PC-9 (cell line): Measurements from ENCODE around the gene CARMIL1. TPM values are rescaled to one million over a fixed set of nuclear protein-coding genes. Genes with fewer than 3 reads are reported as not detected.
A peak's percentile ranks its signal among the peaks of the same experiment; 100 is the strongest.

Experiments used
- BruUV-seq: library from RNA; stranded (reverse); fragments of 400-500 nt; replicated peaks from 2 replicates; lab custom pipeline; 2021; lab: Mats Ljungman, UMichigan
- CTCF ChIA-PET: fragments of 300-600 bp; sonication (Branson Sonifier 250); formaldehyde crosslinking; loops from one replicate; lab custom pipeline; 2022; ENCODE audit warnings: antibody characterized with exemption; lab: Charles Lee
- POLR2A ChIA-PET: fragments of 300-600 bp; sonication (Branson Sonifier 250); formaldehyde crosslinking; loops from one replicate; lab custom pipeline; 2022; ENCODE audit warnings: antibody characterized with exemption; ENCODE audit not compliant: unreplicated experiment; lab: Charles Lee
- DNase-seq, 2 experiments: peaks; one replicate each; pipeline versions ENCODE4 v3.0.0 to v3.0.0-alpha.2; 2015 to 2022; ENCODE audit warnings: mixed read lengths in 1 of 2
- H2AFZ ChIP-seq: fragments of 200-600 bp; sonication (generic); 2 replicates; pipeline ENCODE4 v1.8.1; 2017; ENCODE audit warnings: antibody characterized with exemption
- H3F3A ChIP-seq: fragments of 200-600 bp; sonication (generic); 2 replicates; pipeline ENCODE4 v1.8.1; 2017; ENCODE audit warnings: antibody characterized with exemption, mild to moderate bottlenecking, low read depth; ENCODE audit not compliant: insufficient read depth
- H3K27ac ChIP-seq: fragments of 200-600 bp; sonication (generic); 2 replicates; pipeline ENCODE4 v1.6.1; 2016; ENCODE audit warnings: mixed run types
- H3K27me3 ChIP-seq: fragments of 200-600 bp; sonication (generic); 2 replicates; pipeline ENCODE4 v1.6.1; 2016; ENCODE audit warnings: low read depth, mixed run types; ENCODE audit not compliant: insufficient read depth
- H3K36me3 ChIP-seq: fragments of 200-600 bp; sonication (generic); 2 replicates; pipeline ENCODE4 v1.6.1; 2016; ENCODE audit warnings: low read depth, mixed run types
- H3K4me1 ChIP-seq: fragments of 200-600 bp; sonication (generic); replicated peaks from 2 replicates; pipeline ENCODE4 v1.6.1; 2016; ENCODE audit warnings: mixed run types; ENCODE audit not compliant: insufficient read depth
- H3K4me2 ChIP-seq: fragments of 200-600 bp; sonication (generic); 2 replicates; pipeline ENCODE4 v1.6.1; 2017; ENCODE audit warnings: mixed run types
- H3K4me3 ChIP-seq: fragments of 200-600 bp; sonication (generic); 2 replicates; pipeline ENCODE4 v1.6.1; 2016; ENCODE audit warnings: mixed run types
- H3K79me2 ChIP-seq: fragments of 200-600 bp; sonication (generic); 2 replicates; pipeline ENCODE4 v1.6.1; 2017; ENCODE audit warnings: low read depth, mixed run types
- H3K9me2 ChIP-seq: fragments of 200-600 bp; sonication (generic); 2 replicates; pipeline ENCODE4 v1.8.1; 2017; ENCODE audit warnings: mild to moderate bottlenecking; ENCODE audit not compliant: insufficient read depth
- H3K9me3 ChIP-seq: fragments of 200-600 bp; sonication (generic); 2 replicates; pipeline ENCODE4 v1.8.1; 2016; ENCODE audit warnings: low read depth; ENCODE audit not compliant: insufficient read depth
- H4K20me1 ChIP-seq: fragments of 200-600 bp; sonication (generic); 2 replicates; pipeline ENCODE4 v1.8.1; 2017; ENCODE audit not compliant: insufficient read depth
- EZH2 ChIP-seq: fragments of 200-600 bp; sonication (generic); IDR thresholded peaks from 2 replicates; pipeline ENCODE4 v1.8.0; 2017; ENCODE audit warnings: antibody characterized with exemption, low read depth
- intact Hi-C: fragments of 100-400 bp; cut with micrococcal nuclease; formaldehyde crosslinking; loops from one replicate; pipeline ENCODE4 v1.10.0; 2022; ENCODE audit not compliant: unreplicated experiment
- total RNA-seq: library from RNA; stranded (reverse); gene quantifications from 2 replicates; pipeline ENCODE4 v1.2.3, GENCODE V29; 2021
- TF ChIP-seq, protein P1 (sequence below): fragments of 200-600 bp; sonication (generic); conservative IDR thresholded peaks from 2 replicates; pipeline ENCODE4 v1.6.1; 2017; ENCODE audit warnings: mixed run types, antibody characterized with exemption, mild to moderate bottlenecking, moderate library complexity

CARMIL1 gene
- total RNA-seq, 1 experiment from 2014 or later: 33.1 TPM

DNA sequence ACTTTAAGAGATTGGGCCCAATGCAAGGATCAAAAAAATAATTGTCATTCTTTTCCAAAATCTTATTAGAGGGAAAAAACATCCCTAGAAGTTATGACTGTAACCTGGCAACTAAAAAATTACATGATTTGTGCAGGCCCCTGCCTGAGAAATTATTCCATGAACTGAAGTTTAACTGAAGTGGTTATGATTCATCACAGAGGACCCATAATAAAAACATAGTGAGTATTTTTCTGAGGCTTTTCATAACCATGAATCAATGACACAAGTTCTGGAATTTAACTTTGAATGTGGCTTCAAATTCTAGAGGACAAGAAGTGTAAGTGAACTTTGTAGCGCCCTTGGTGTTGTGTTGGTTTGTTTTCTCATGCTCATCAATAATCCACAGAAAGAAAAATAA, 31.1 kb upstream of the CARMIL1 start:
- no peak for DNase-seq
- Histone ChIP-seq H3F3A (peaks cover 5% of the 10 kb centered on the region; the same call in 1 of the 2 replicates), H3K4me1 (peaks cover 6% of the 10 kb centered on the region; the same call in 1 of the 2 replicates), H4K20me1 (no peaks in the 10 kb centered on the region), H3K9me2 (no peaks in the 10 kb centered on the region), H3K79me2 (no peaks in the 10 kb centered on the region), H3K9me3 (no peaks in the 10 kb centered on the region), H2AFZ (no peak overlapping the region), H3K36me3 (no peaks in the 10 kb centered on the region), H3K4me2 (no peak overlapping the region), H3K27me3 (no peaks in the 10 kb centered on the region), H3K4me3 (no peak overlapping the region), H3K27ac (no peak overlapping the region)
- no TSS peak for BruUV-seq
- TF ChIP-seq EZH2: no peak
- TF ChIP-seq, protein P1, sequence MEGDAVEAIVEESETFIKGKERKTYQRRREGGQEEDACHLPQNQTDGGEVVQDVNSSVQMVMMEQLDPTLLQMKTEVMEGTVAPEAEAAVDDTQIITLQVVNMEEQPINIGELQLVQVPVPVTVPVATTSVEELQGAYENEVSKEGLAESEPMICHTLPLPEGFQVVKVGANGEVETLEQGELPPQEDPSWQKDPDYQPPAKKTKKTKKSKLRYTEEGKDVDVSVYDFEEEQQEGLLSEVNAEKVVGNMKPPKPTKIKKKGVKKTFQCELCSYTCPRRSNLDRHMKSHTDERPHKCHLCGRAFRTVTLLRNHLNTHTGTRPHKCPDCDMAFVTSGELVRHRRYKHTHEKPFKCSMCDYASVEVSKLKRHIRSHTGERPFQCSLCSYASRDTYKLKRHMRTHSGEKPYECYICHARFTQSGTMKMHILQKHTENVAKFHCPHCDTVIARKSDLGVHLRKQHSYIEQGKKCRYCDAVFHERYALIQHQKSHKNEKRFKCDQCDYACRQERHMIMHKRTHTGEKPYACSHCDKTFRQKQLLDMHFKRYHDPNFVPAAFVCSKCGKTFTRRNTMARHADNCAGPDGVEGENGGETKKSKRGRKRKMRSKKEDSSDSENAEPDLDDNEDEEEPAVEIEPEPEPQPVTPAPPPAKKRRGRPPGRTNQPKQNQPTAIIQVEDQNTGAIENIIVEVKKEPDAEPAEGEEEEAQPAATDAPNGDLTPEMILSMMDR: no peak
- intact Hi-C loops: no loop called here
- POLR2A ChIA-PET: no interaction called here
- CTCF ChIA-PET: no interaction called here

DNA sequence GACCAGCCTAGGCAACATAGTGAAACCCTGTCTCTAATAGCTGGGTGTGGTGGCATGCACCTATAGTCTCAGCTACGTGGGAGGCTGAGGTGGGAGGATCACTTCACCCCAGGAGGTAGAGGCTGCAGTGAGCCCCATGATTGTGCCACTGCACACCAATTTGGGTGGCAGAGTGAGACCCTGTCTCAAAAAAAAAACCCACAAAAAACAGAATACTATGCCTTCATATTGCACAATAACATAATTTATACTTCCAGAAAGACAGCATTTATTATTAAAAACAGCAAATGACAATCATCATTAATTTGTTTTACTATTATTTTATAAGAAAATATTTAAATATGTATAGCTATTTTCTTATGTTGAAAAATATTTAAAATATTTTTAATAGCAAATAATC, 30.0 kb upstream of the CARMIL1 start:
- no peaks in the 10 kb centered on the region for H3K79me2 ChIP-seq

DNA sequence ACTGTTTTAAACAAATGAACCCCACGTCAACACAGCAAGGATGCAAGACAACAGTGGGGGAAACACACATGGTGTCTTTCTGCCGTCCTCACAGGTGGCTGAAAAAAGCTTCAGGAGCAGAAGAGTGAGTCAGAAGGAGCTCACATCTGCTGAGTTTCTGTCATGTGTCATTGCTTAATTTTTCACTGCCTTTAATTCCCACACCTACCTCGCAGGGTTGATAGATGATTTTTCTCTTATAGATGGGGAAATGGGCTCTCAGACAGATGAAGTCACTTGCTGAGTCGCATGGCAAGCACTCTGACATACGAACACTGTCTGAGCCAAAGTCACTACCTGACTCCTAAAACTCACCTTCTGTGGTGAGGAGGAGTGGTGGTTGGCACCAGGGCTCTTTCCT, 28.3 kb upstream of the CARMIL1 start:
- H3K9me3 ChIP-seq: no peaks in the 10 kb centered on the region
- DNase-seq: peak; percentile 2 to 70
- H3K27ac ChIP-seq: 0 out of 2 replicates have a peak overlapping the region, but pooled peaks have one; percentile 18
- H3K4me1 ChIP-seq: peaks cover 6% of the 10 kb centered on the region; the same call in 1 of the 2 replicates
- peak overlapping the region; percentile 30; the same call in 1 of the 2 replicates for H3K4me2 ChIP-seq
- peaks cover 5% of the 10 kb centered on the region; the same call in 1 of the 2 replicates for H3F3A ChIP-seq
- H3K36me3 ChIP-seq: no peaks in the 10 kb centered on the region
- POLR2A ChIA-PET: no interaction called here
- no peaks in the 10 kb centered on the region for H3K27me3 ChIP-seq
- H4K20me1 ChIP-seq: no peaks in the 10 kb centered on the region
- H3K9me2 ChIP-seq: no peaks in the 10 kb centered on the region
- no TSS peak for BruUV-seq
- TF ChIP-seq, protein P1: no peak
- TF ChIP-seq EZH2: no peak
- CTCF ChIA-PET: interaction anchor here (0.7 kb wide), 1 partner anchor 29 kb away, joined by 8 read pairs; the partner anchor contains the start of gene CARMIL1
- H3K4me3 ChIP-seq: no peak overlapping the region
- intact Hi-C loops: no loop called here
- H3K79me2 ChIP-seq: no peaks in the 10 kb centered on the region
- peak overlapping the region; percentile 50; the same call in 1 of the 2 replicates for H2AFZ ChIP-seq

More for the DNA sequence above, 30.0 kb upstream of the CARMIL1 start:
- Histone ChIP-seq H3K4me2 (no peak overlapping the region), H3F3A (peaks cover 5% of the 10 kb centered on the region; the same call in 1 of the 2 replicates), H3K4me1 (peaks cover 6% of the 10 kb centered on the region; the same call in 1 of the 2 replicates), H3K9me2 (no peaks in the 10 kb centered on the region), H3K9me3 (no peaks in the 10 kb centered on the region), H4K20me1 (no peaks in the 10 kb centered on the region), H3K27me3 (no peaks in the 10 kb centered on the region), H3K27ac (no peak overlapping the region), H3K4me3 (no peak overlapping the region), H2AFZ (no peak overlapping the region), H3K36me3 (no peaks in the 10 kb centered on the region)
- no peak for DNase-seq
- no TSS peak for BruUV-seq
- no peak for TF ChIP-seq EZH2
- TF ChIP-seq, protein P1: no peak
- ChIA-PET CTCF (interaction anchor here (0.6 kb wide), 1 partner anchor 216 kb away, joined by 5 read pairs; no protein-coding TSS in a partner anchor), POLR2A (interaction anchor here (0.6 kb wide), 1 partner anchor 206 kb away, joined by 3 read pairs; no protein-coding TSS in a partner anchor)
- intact Hi-C loops: no loop called here
